ENCODE measurements around the gene NDUFA13.
A peak's percentile ranks its signal among the peaks of the same experiment; 100 is the strongest.
"Not testable (repeated sequence)": the region's sequence is repeated elsewhere in the genome, so short reads cannot be mapped to it uniquely, and the experiment has no call there.

The NDUFA13 gene

GRCh38 chr19:19515642-19516519 lies at the start of gene NDUFA13:
TSS of gene NDUFA13 (plus strand) at chr19:19516225. CDS start at chr19:19516239, 14 bp downstream.
- peak within 1 kb of the TSS; percentile 97 for H3K27ac Mint-ChIP-seq
- H3K9me3 Mint-ChIP-seq = no peaks in the 10 kb centered on the region
- H3K27me3 Mint-ChIP-seq = no peaks in the 10 kb centered on the region
- peaks cover 38% of the 10 kb centered on the region for H3K4me1 Mint-ChIP-seq (ENCODE audit: low read depth)
- H3K36me3 Mint-ChIP-seq (ENCODE audit: low read depth) = peaks cover 56% of the 10 kb centered on the region
- DNase-seq = peak; percentile 99
- peak within 1 kb of the TSS; percentile 95 for H3K4me3 Mint-ChIP-seq

GRCh38 chr19:19468424-19469050 lies 47.5 kb upstream of the NDUFA13 start:
- H3K4me3 Mint-ChIP-seq = no peak overlapping the region
- no peaks in the 10 kb centered on the region for H3K27me3 Mint-ChIP-seq
- H3K36me3 Mint-ChIP-seq (ENCODE audit: low read depth) = peaks cover 90% of the 10 kb centered on the region
- peaks cover 68% of the 10 kb centered on the region for H3K4me1 Mint-ChIP-seq (ENCODE audit: low read depth)
- no peak for DNase-seq
- H3K9me3 Mint-ChIP-seq = peaks cover 20% of the 10 kb centered on the region
- peak overlapping the region; percentile 6 for H3K27ac Mint-ChIP-seq

- Mint-ChIP-seq H3K9me3 (peaks cover 20% of the 10 kb centered on the region), H3K27me3 (no peaks in the 10 kb centered on the region), H3K36me3 (ENCODE audit: low read depth) (peaks cover 89% of the 10 kb centered on the region), H3K4me3 (no peak overlapping the region), H3K4me1 (ENCODE audit: low read depth) (peaks cover 70% of the 10 kb centered on the region), H3K27ac (peak overlapping the region; percentile 74)
- no peak for DNase-seq
Measured at GRCh38 chr19:19470579-19470978, 45.4 kb upstream of the NDUFA13 start.

- Mint-ChIP-seq H3K4me1 (ENCODE audit: low read depth) (peaks cover 72% of the 10 kb centered on the region), H3K9me3 (peaks cover 19% of the 10 kb centered on the region), H3K27ac (peak overlapping the region; percentile 67), H3K36me3 (ENCODE audit: low read depth) (peaks cover 89% of the 10 kb centered on the region), H3K4me3 (no peak overlapping the region), H3K27me3 (no peaks in the 10 kb centered on the region)
- no peak for DNase-seq
Measured at GRCh38 chr19:19471682-19472081, 44.3 kb upstream of the NDUFA13 start.

- not testable (repeated sequence) for H3K27me3 Mint-ChIP-seq, H3K4me3 Mint-ChIP-seq
Measured at GRCh38 chr19:19472106-19472505, 43.9 kb upstream of the NDUFA13 start.

GRCh38 chr19:19475015-19475765 lies 40.8 kb upstream of the NDUFA13 start:
- Mint-ChIP-seq H3K4me1 (ENCODE audit: low read depth) (peaks cover 88% of the 10 kb centered on the region), H3K9me3 (no peaks in the 10 kb centered on the region), H3K27me3 (no peaks in the 10 kb centered on the region), H3K4me3 (no peak overlapping the region), H3K27ac (peak overlapping the region; percentile 87), H3K36me3 (ENCODE audit: low read depth) (peaks cover 87% of the 10 kb centered on the region)
- DNase-seq = no peak

More at GRCh38 chr19:19472106-19472505, 43.9 kb upstream of the NDUFA13 start:
- peaks cover 16% of the 10 kb centered on the region for H3K9me3 Mint-ChIP-seq
- H3K4me1 Mint-ChIP-seq (ENCODE audit: low read depth) = peaks cover 76% of the 10 kb centered on the region
- peak overlapping the region; percentile 67 for H3K27ac Mint-ChIP-seq
- peaks cover 89% of the 10 kb centered on the region for H3K36me3 Mint-ChIP-seq (ENCODE audit: low read depth)
- not testable (repeated sequence) for DNase-seq

GRCh38 chr19:19475849-19476828 lies 39.9 kb upstream of the NDUFA13 start:
- Mint-ChIP-seq H3K4me3 (no peak overlapping the region), H3K27me3 (no peaks in the 10 kb centered on the region), H3K27ac (peak overlapping the region; percentile 87), H3K36me3 (ENCODE audit: low read depth) (peaks cover 87% of the 10 kb centered on the region), H3K9me3 (no peaks in the 10 kb centered on the region), H3K4me1 (ENCODE audit: low read depth) (peaks cover 88% of the 10 kb centered on the region)
- no peak for DNase-seq

GRCh38 chr19:19477705-19478383 lies 38.2 kb upstream of the NDUFA13 start:
- Mint-ChIP-seq H3K27ac (peak overlapping the region; percentile 87), H3K4me3 (no peak overlapping the region), H3K27me3 (no peaks in the 10 kb centered on the region), H3K4me1 (ENCODE audit: low read depth) (peaks cover 89% of the 10 kb centered on the region), H3K9me3 (no peaks in the 10 kb centered on the region), H3K36me3 (ENCODE audit: low read depth) (peaks cover 88% of the 10 kb centered on the region)
- DNase-seq = no peak

- Mint-ChIP-seq H3K4me3 (no peak overlapping the region), H3K36me3 (ENCODE audit: low read depth) (peaks cover 83% of the 10 kb centered on the region), H3K27ac (peak overlapping the region; percentile 74), H3K4me1 (ENCODE audit: low read depth) (peaks cover 81% of the 10 kb centered on the region), H3K9me3 (no peaks in the 10 kb centered on the region), H3K27me3 (no peaks in the 10 kb centered on the region)
- no peak for DNase-seq
Measured at GRCh38 chr19:19480688-19481087, 35.3 kb upstream of the NDUFA13 start.

- Mint-ChIP-seq H3K27me3 (no peaks in the 10 kb centered on the region), H3K9me3 (no peaks in the 10 kb centered on the region), H3K27ac (peak overlapping the region; percentile 89), H3K4me1 (ENCODE audit: low read depth) (peaks cover 80% of the 10 kb centered on the region), H3K36me3 (ENCODE audit: low read depth) (peaks cover 76% of the 10 kb centered on the region), H3K4me3 (no peak overlapping the region)
- DNase-seq = no peak
Measured at GRCh38 chr19:19482809-19483596, 33.0 kb upstream of the NDUFA13 start.

GRCh38 chr19:19485161-19485997 lies 30.6 kb upstream of the NDUFA13 start:
- Mint-ChIP-seq H3K9me3 (no peaks in the 10 kb centered on the region), H3K4me3 (no peak overlapping the region), H3K36me3 (ENCODE audit: low read depth) (peaks cover 67% of the 10 kb centered on the region), H3K27me3 (no peaks in the 10 kb centered on the region), H3K27ac (peak overlapping the region; percentile 97), H3K4me1 (ENCODE audit: low read depth) (peaks cover 85% of the 10 kb centered on the region)
- no peak for DNase-seq

GRCh38 chr19:19485998-19486290 lies 30.1 kb upstream of the NDUFA13 start:
- Mint-ChIP-seq H3K36me3 (ENCODE audit: low read depth) (peaks cover 67% of the 10 kb centered on the region), H3K9me3 (no peaks in the 10 kb centered on the region), H3K27ac (peak overlapping the region; percentile 97), H3K27me3 (no peaks in the 10 kb centered on the region), H3K4me1 (ENCODE audit: low read depth) (peaks cover 84% of the 10 kb centered on the region), H3K4me3 (no peak overlapping the region)
- DNase-seq = no peak
